GM18526 (cell line): ENCODE data around the gene SV2C.

Experiments
- POLR2A ChIP-seq: IDR thresholded peaks from 3 replicates; pipeline ENCODE4 v1.6.1; 2011; ENCODE audit not compliant: insufficient read length; ENCODE audit errors: extremely low read depth

SV2C gene

GRCh38 chr5:76245590-76245989, 162.4 kb downstream of the SV2C start:
- no peak for TF ChIP-seq POLR2A

GRCh38 chr5:76249621-76250020, 166.4 kb downstream of the SV2C start:
- no peak for TF ChIP-seq POLR2A

- no peak for TF ChIP-seq POLR2A
Observed at GRCh38 chr5:76250463-76250862, 167.3 kb downstream of the SV2C start.

- no peak for TF ChIP-seq POLR2A
Observed at GRCh38 chr5:76251656-76252055, 168.5 kb downstream of the SV2C start.

- TF ChIP-seq POLR2A: no peak
Observed at GRCh38 chr5:76252437-76252836, 169.3 kb downstream of the SV2C start.

GRCh38 chr5:76256116-76256889, 173.1 kb downstream of the SV2C start:
- TF ChIP-seq POLR2A: no peak

- TF ChIP-seq POLR2A: no peak
Observed at GRCh38 chr5:76257225-76257833, 174.1 kb downstream of the SV2C start.

GRCh38 chr5:76257897-76258296, 174.7 kb downstream of the SV2C start:
- TF ChIP-seq POLR2A: no peak

- no peak for TF ChIP-seq POLR2A
Observed at GRCh38 chr5:76264681-76265080, 181.5 kb downstream of the SV2C start.

- no peak for TF ChIP-seq POLR2A
Observed at GRCh38 chr5:76269259-76269931, 186.2 kb downstream of the SV2C start.

GRCh38 chr5:76269932-76270610, 186.9 kb downstream of the SV2C start:
- TF ChIP-seq POLR2A: no peak

GRCh38 chr5:76271836-76272235, 188.7 kb downstream of the SV2C start:
- TF ChIP-seq POLR2A: no peak

- TF ChIP-seq POLR2A: no peak
Observed at GRCh38 chr5:76273206-76273885, 190.2 kb downstream of the SV2C start.

GRCh38 chr5:76274571-76274970, 191.4 kb downstream of the SV2C start:
- no peak for TF ChIP-seq POLR2A

GRCh38 chr5:76277736-76278135, 194.6 kb downstream of the SV2C start:
- TF ChIP-seq POLR2A: no peak
